Measurements from ENCODE around the gene FYN. TPM values are rescaled to one million over a fixed set of nuclear protein-coding genes. Genes with fewer than 3 reads are reported as not detected.

FYN gene
- total and polyA plus RNA-seq, 2 of the 8 experiments (the other 6 are each of a cell fraction or from before 2014, with no cell fraction given): 46.8 to 97.2 TPM

- ChIA-PET POLR2A (ENCODE audit: partially characterized antibody) (interaction anchor here (1.0 kb wide), 1 partner anchor 9 kb away, joined by 3 read pairs; no protein-coding TSS in a partner anchor), CTCF (ENCODE audit: partially characterized antibody) (interaction anchor here (1.0 kb wide), 1 partner anchor 13 kb away, joined by 3 read pairs; no protein-coding TSS in a partner anchor)
- Histone ChIP-seq H3K23me2 (ENCODE audit: low read depth, low read length) (no peaks in the 10 kb centered on the region), H3K4me1 (replicated peaks in 1 of 4; ENCODE audit: control insufficient read depth in 3 of 4, insufficient read depth in 4 of 4, low read length in 3 of 4) (peaks cover 0 to 8% (median 4%) of the 10 kb centered on the region in 4 experiments; a peak in 3 of 7 replicates), H4K5ac (ENCODE audit: insufficient read length, low read depth, low read length) (no peak overlapping the region), H3K23ac (ENCODE audit: insufficient read length) (no peak overlapping the region), H2BK15ac (ENCODE audit: low read length) (no peak overlapping the region), H2AK5ac (ENCODE audit: low read depth, low read length) (no peak overlapping the region), H2BK20ac (ENCODE audit: low read length) (no peak overlapping the region), H4K8ac (ENCODE audit: extremely low read depth, insufficient read depth, low read length) (no peak overlapping the region), H3K79me2 (ENCODE audit: control insufficient read depth in 1 of 2, insufficient read depth in 2 of 2, low read length in 2 of 2) (no peaks in the 10 kb centered on the region), H3K4ac (replicated peaks; ENCODE audit: insufficient read length, low read depth, low read length) (no peak overlapping the region), H3K27ac (ENCODE audit: low read depth, low read length) (no peak overlapping the region), H3K9ac (replicated peaks in 1 of 4; ENCODE audit: extremely low read depth in 1 of 4, low read depth in 3 of 4, low read length in 3 of 4) (no peak overlapping the region), H3K79me1 (ENCODE audit: low read depth, low read length) (no peaks in the 10 kb centered on the region), H3K9me3 (ENCODE audit: insufficient read depth in 2 of 2, low read depth in 1 of 2, low read length in 1 of 2) (no peaks in the 10 kb centered on the region), H4K20me1 (replicated peaks in 1 of 2; ENCODE audit: control insufficient read depth in 1 of 2, insufficient read depth in 2 of 2, low read length in 2 of 2) (peaks cover 2 to 4% of the 10 kb centered on the region in 2 experiments), H2BK12ac (ENCODE audit: low read depth, low read length) (no peak overlapping the region), H2BK120ac (replicated peaks; ENCODE audit: low read depth, low read length) (no peak overlapping the region), H3K56ac (replicated peaks; ENCODE audit: insufficient read length, low read depth, low read length) (no peak overlapping the region), H2BK5ac (ENCODE audit: low read depth, low read length) (no peak overlapping the region), H3K4me3 (ENCODE audit: extremely low read depth in 1 of 4, insufficient read depth in 2 of 4, low read depth in 3 of 4, low read length in 4 of 4) (no peak overlapping the region), H4K91ac (replicated peaks; ENCODE audit: insufficient read length, low read length) (no peak overlapping the region), H3K36me3 (ENCODE audit: control insufficient read depth in 2 of 4, insufficient read depth in 4 of 4, low read length in 3 of 4) (peaks cover 0 to 7% (median 0%) of the 10 kb centered on the region in 4 experiments; a peak in 1 of 8 replicates), H2AFZ (ENCODE audit: low read length) (no peak overlapping the region), H3K27me3 (replicated peaks in 1 of 4; ENCODE audit: control insufficient read depth in 3 of 4, extremely low read depth in 1 of 4, insufficient read depth in 3 of 4, low read length in 3 of 4) (no peaks in the 10 kb centered on the region), H3K14ac (ENCODE audit: insufficient read length) (no peak overlapping the region), H3K4me2 (ENCODE audit: insufficient read depth in 1 of 2, low read depth in 2 of 2, low read length in 2 of 2) (no peak overlapping the region), H3K18ac (ENCODE audit: extremely low read depth, low read length) (no peak overlapping the region)
- FAIRE-seq (no peak), DNase-seq (ENCODE audit: low read depth in 1 of 2, low spot score in 2 of 2) (no peak)
- TF ChIP-seq CTBP2 (IDR thresholded peaks at IDR 0.05; ENCODE audit: borderline replicate concordance, insufficient read depth, insufficient read length, low read length): no peak
- TF ChIP-seq SRF (IDR thresholded peaks at IDR 0.05; ENCODE audit: low read depth, low read length): no peak
- no peak for TF ChIP-seq SP1 (IDR thresholded peaks at IDR 0.05; ENCODE audit: low read depth, low read length)
- TF ChIP-seq TEAD4 (IDR thresholded peaks at IDR 0.05; ENCODE audit: low read depth, low read length): no peak
- no peak for TF ChIP-seq SP4 (IDR thresholded peaks at IDR 0.05; ENCODE audit: low read length)
- TF ChIP-seq YY1 (IDR thresholded peaks at IDR 0.05; ENCODE audit: low read depth, low read length): no peak
- no peak for TF ChIP-seq HDAC2 (IDR thresholded peaks at IDR 0.05; ENCODE audit: borderline replicate concordance in 1 of 2, low read depth in 2 of 2, low read length in 2 of 2)
- TF ChIP-seq EGR1 (IDR thresholded peaks at IDR 0.05; ENCODE audit: borderline replicate concordance, low read depth, low read length): no peak
- TF ChIP-seq SAP30 (IDR thresholded peaks at IDR 0.05; ENCODE audit: insufficient read depth, insufficient replicate concordance, low read length): no peak
- TF ChIP-seq CHD1 (IDR thresholded peaks at IDR 0.05; ENCODE audit: low read depth, low read length): no peak
- no peak for TF ChIP-seq KDM4A (IDR thresholded peaks at IDR 0.05; ENCODE audit: low read depth, low read length, severe bottlenecking)
- TF ChIP-seq RFX5 (IDR thresholded peaks at IDR 0.05; ENCODE audit: borderline replicate concordance, low read depth, low read length): no peak
- 96% methylated on average over 7 of the region's 7 CpGs; no CpG with 5 or more reads in 1 of the 2 experiments for WGBS, 2 experiments (ENCODE audit: extremely low coverage in 1 of 2, insufficient coverage in 1 of 2, insufficient read length in 1 of 2, insufficient replicate concordance in 2 of 2, low coverage in 1 of 2, low lambda C conversion rate in 2 of 2, missing lambda C conversion rate in 1 of 2)
Observed at GRCh38 chr6:111680015-111680712, 193.1 kb downstream of the FYN start.
